ENCODE results near the gene TMEM43. TPM values are rescaled to one million over a fixed set of nuclear protein-coding genes. Genes with fewer than 3 reads are reported as not detected.

The TMEM43 gene
- polyA plus RNA-seq, 1 donor (not counting 4 experiments of a cell fraction or from before 2014, with no cell fraction given) = 111 TPM

GRCh38 chr3:14156201-14156600 lies 31.3 kb downstream of the TMEM43 start:
- H3K27ac ChIP-seq (ENCODE audit: control insufficient read depth, insufficient read depth, low read length) = peak overlapping the region; percentile 86

GRCh38 chr3:14156843-14157561 lies 32.1 kb downstream of the TMEM43 start:
- H2AFZ ChIP-seq (ENCODE audit: control insufficient read depth, low read length) = no peak overlapping the region
- dilution Hi-C loops (cut with MboI; ENCODE audit: extremely low pct_ligation_motif_present, low sequenced_read_pairs) = no loop called here
- no peaks in the 10 kb centered on the region for H3K9me1 ChIP-seq (ENCODE audit: control insufficient read depth, extremely low read depth, insufficient read depth, low read length)
- FAIRE-seq = peak; percentile 91
- peak overlapping the region in 2 of 3 experiments; percentile 18 to 44 for H3K4me3 ChIP-seq (ENCODE audit: control insufficient read depth in 2 of 3, extremely low read depth in 1 of 3, insufficient read depth in 2 of 3, low read depth in 1 of 3, low read length in 3 of 3)
- H3K9me3 ChIP-seq (ENCODE audit: control insufficient read depth, low read depth, low read length) = peaks cover 3% of the 10 kb centered on the region
- peak overlapping the region; percentile 54 for H3K9ac ChIP-seq (ENCODE audit: control insufficient read depth, extremely low read depth, insufficient read depth, low read length)
- no peaks in the 10 kb centered on the region for H3K27me3 ChIP-seq (ENCODE audit: control insufficient read depth, extremely low read depth, insufficient read depth, low read length)
- peaks cover 17% of the 10 kb centered on the region for H3K79me2 ChIP-seq (ENCODE audit: control insufficient read depth, insufficient read depth, low read length)
- no peak for DNase-seq (ENCODE audit: low read depth, low spot score)
- H3K36me3 ChIP-seq (ENCODE audit: control insufficient read depth in 2 of 2, extremely low read depth in 1 of 2, insufficient read depth in 2 of 2, low read length in 2 of 2) = peaks cover 35 to 73% of the 10 kb centered on the region in 2 experiments
- no peak for TF ChIP-seq CTCF (optimal IDR thresholded peaks at IDR 0.05 in 1 of 3, IDR thresholded peaks at IDR 0.05 in 1 of 3, conservative IDR thresholded peaks at IDR 0.05 in 1 of 3; ENCODE audit: extremely low read depth in 1 of 3, insufficient read depth in 2 of 3, low read length in 3 of 3)
- no peak for TF ChIP-seq EZH2 (IDR thresholded peaks at IDR 0.05; ENCODE audit: low read length)
- H3K4me2 ChIP-seq (ENCODE audit: control insufficient read depth, extremely low read depth, insufficient read depth, low read depth, low read length) = peak overlapping the region; percentile 82
- H3K27ac ChIP-seq (ENCODE audit: control insufficient read depth, insufficient read depth, low read length) = peak overlapping the region; percentile 86
- peaks cover 21% of the 10 kb centered on the region for H3K4me1 ChIP-seq (ENCODE audit: control insufficient read depth, extremely low read depth, insufficient read depth, low read length)
- H4K20me1 ChIP-seq (ENCODE audit: control insufficient read depth, extremely low read depth, insufficient read depth, low read length) = no peaks in the 10 kb centered on the region

More at GRCh38 chr3:14156201-14156600, 31.3 kb downstream of the TMEM43 start:
- TF ChIP-seq CTCF (optimal IDR thresholded peaks at IDR 0.05 in 1 of 3, IDR thresholded peaks at IDR 0.05 in 1 of 3, conservative IDR thresholded peaks at IDR 0.05 in 1 of 3; ENCODE audit: extremely low read depth in 1 of 3, insufficient read depth in 2 of 3, low read length in 3 of 3) (no peak), EZH2 (IDR thresholded peaks at IDR 0.05; ENCODE audit: low read length) (no peak)
- peak overlapping the region; percentile 82 for H3K4me2 ChIP-seq (ENCODE audit: control insufficient read depth, extremely low read depth, insufficient read depth, low read depth, low read length)
- H3K4me1 ChIP-seq (ENCODE audit: control insufficient read depth, extremely low read depth, insufficient read depth, low read length) = peaks cover 21% of the 10 kb centered on the region
- FAIRE-seq (peak; percentile 98), DNase-seq (ENCODE audit: low read depth, low spot score) (peak; percentile 74)
- peaks cover 39 to 75% of the 10 kb centered on the region in 2 experiments for H3K36me3 ChIP-seq (ENCODE audit: control insufficient read depth in 2 of 2, extremely low read depth in 1 of 2, insufficient read depth in 2 of 2, low read length in 2 of 2)
- H3K79me2 ChIP-seq (ENCODE audit: control insufficient read depth, insufficient read depth, low read length) = peaks cover 11% of the 10 kb centered on the region
- H3K9ac ChIP-seq (ENCODE audit: control insufficient read depth, extremely low read depth, insufficient read depth, low read length) = peak overlapping the region; percentile 54
- H4K20me1 ChIP-seq (ENCODE audit: control insufficient read depth, extremely low read depth, insufficient read depth, low read length) = no peaks in the 10 kb centered on the region
- peak overlapping the region in 2 of 3 experiments; percentile 18 to 44 for H3K4me3 ChIP-seq (ENCODE audit: control insufficient read depth in 2 of 3, extremely low read depth in 1 of 3, insufficient read depth in 2 of 3, low read depth in 1 of 3, low read length in 3 of 3)
- no peaks in the 10 kb centered on the region for H3K9me3 ChIP-seq (ENCODE audit: control insufficient read depth, low read depth, low read length)
- peak overlapping the region; percentile 16 for H2AFZ ChIP-seq (ENCODE audit: control insufficient read depth, low read length)
- H3K9me1 ChIP-seq (ENCODE audit: control insufficient read depth, extremely low read depth, insufficient read depth, low read length) = no peaks in the 10 kb centered on the region
- dilution Hi-C loops (cut with MboI; ENCODE audit: extremely low pct_ligation_motif_present, low sequenced_read_pairs) = no loop called here
- no peaks in the 10 kb centered on the region for H3K27me3 ChIP-seq (ENCODE audit: control insufficient read depth, extremely low read depth, insufficient read depth, low read length)

All from keratinocyte (primary cell).